Neural cell (in vitro differentiated cells): ENCODE results near the gene DIS3L2.

Experiments used
- EZH2 ChIP-seq: fragments of 200-600, 300-800 bp; shearing (Covaris generic), sonication (generic); IDR thresholded peaks from 2 replicates; pipeline ENCODE4 v1.6.1; 2014; ENCODE audit warnings: antibody characterized with exemption, low read length, borderline replicate concordance, mild to moderate bottlenecking; ENCODE audit not compliant: insufficient read depth, poor library complexity, severe bottlenecking
- MXI1 ChIP-seq: fragments of 450-650 bp; conservative IDR thresholded peaks from 2 replicates; pipeline ENCODE4 v1.6.1; 2014; ENCODE audit warnings: antibody characterized with exemption, mild to moderate bottlenecking; ENCODE audit not compliant: poor library complexity, severe bottlenecking
- TAF1 ChIP-seq: IDR thresholded peaks from 2 replicates; pipeline ENCODE4 v1.6.1; 2012; ENCODE audit warnings: low read depth
- TF ChIP-seq, protein P1 (sequence below): fragments of 450-650 bp; IDR thresholded peaks from 2 replicates; pipeline ENCODE4 v1.5.1; 2014; ENCODE audit warnings: antibody characterized with exemption, mild to moderate bottlenecking, moderate library complexity; ENCODE audit not compliant: poor library complexity, severe bottlenecking
- TF ChIP-seq, protein P2 (sequence below): IDR thresholded peaks from 2 replicates; pipeline ENCODE4 v1.6.1; 2012; ENCODE audit warnings: borderline replicate concordance

DNA sequence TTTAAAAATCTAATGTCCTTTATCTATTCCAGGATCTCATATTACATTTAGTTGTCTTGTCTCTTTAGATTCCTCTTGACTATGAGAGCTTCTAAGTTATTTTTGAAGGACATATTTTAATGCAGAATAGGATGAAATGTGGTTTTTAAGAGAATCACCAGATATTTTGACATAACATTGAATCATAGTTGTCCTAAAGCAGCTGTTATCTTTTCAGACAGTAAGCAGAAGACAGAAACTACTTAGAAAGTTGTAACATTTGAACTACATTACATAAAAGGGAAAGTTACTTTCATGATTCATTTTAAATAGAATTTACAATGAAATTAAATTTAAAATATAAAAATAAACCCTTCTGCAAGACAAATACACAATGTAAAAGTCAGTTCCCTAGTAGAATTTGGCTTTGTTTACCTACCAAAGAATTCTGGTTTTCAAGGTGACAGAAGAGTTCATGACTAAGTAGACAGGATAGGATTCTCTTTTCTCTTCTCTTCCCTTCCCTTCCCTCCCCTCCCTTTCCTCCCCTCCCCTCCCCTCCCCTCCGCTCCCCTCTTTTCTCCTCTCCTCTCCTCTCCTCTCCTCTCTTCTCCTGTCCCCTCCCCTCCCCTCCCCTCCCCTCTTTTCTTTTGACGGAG is 186.0 kb downstream of the DIS3L2 start:
- TF ChIP-seq, protein P1, sequence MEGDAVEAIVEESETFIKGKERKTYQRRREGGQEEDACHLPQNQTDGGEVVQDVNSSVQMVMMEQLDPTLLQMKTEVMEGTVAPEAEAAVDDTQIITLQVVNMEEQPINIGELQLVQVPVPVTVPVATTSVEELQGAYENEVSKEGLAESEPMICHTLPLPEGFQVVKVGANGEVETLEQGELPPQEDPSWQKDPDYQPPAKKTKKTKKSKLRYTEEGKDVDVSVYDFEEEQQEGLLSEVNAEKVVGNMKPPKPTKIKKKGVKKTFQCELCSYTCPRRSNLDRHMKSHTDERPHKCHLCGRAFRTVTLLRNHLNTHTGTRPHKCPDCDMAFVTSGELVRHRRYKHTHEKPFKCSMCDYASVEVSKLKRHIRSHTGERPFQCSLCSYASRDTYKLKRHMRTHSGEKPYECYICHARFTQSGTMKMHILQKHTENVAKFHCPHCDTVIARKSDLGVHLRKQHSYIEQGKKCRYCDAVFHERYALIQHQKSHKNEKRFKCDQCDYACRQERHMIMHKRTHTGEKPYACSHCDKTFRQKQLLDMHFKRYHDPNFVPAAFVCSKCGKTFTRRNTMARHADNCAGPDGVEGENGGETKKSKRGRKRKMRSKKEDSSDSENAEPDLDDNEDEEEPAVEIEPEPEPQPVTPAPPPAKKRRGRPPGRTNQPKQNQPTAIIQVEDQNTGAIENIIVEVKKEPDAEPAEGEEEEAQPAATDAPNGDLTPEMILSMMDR, result no peak
- no peak for TF ChIP-seq EZH2
- no peak for TF ChIP-seq TAF1
- no peak for TF ChIP-seq MXI1
- TF ChIP-seq, protein P2, sequence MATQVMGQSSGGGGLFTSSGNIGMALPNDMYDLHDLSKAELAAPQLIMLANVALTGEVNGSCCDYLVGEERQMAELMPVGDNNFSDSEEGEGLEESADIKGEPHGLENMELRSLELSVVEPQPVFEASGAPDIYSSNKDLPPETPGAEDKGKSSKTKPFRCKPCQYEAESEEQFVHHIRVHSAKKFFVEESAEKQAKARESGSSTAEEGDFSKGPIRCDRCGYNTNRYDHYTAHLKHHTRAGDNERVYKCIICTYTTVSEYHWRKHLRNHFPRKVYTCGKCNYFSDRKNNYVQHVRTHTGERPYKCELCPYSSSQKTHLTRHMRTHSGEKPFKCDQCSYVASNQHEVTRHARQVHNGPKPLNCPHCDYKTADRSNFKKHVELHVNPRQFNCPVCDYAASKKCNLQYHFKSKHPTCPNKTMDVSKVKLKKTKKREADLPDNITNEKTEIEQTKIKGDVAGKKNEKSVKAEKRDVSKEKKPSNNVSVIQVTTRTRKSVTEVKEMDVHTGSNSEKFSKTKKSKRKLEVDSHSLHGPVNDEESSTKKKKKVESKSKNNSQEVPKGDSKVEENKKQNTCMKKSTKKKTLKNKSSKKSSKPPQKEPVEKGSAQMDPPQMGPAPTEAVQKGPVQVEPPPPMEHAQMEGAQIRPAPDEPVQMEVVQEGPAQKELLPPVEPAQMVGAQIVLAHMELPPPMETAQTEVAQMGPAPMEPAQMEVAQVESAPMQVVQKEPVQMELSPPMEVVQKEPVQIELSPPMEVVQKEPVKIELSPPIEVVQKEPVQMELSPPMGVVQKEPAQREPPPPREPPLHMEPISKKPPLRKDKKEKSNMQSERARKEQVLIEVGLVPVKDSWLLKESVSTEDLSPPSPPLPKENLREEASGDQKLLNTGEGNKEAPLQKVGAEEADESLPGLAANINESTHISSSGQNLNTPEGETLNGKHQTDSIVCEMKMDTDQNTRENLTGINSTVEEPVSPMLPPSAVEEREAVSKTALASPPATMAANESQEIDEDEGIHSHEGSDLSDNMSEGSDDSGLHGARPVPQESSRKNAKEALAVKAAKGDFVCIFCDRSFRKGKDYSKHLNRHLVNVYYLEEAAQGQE, result no peak
